ENCODE measurements around the gene ZNF467.

ZNF467 gene

DNA sequence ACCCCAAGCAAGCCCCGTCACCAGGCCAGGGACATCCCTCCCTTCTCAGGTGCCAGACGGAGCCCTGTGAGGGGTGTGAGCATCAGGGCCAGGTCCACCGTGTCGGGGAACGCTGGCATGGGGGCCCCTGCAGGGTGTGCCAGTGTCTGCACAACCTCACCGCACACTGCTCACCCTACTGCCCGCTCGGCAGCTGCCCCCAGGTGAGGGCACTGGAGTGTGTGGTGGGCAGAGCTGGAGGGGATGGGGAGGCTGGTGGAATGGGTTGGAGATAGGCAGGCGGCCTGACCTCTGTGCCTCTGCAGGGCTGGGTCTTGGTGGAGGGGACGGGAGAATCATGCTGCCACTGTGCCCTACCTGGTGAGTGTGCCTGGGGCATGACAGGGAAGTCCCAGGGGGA is 19.9 kb upstream of the ZNF467 start:
- Histone ChIP-seq H3K36me3 (ENCODE audit: control insufficient read depth in 2 of 2, insufficient read depth in 2 of 2, low read length in 2 of 2) (no peaks in the 10 kb centered on the region), H3K27ac (ENCODE audit: low read length) (no peak overlapping the region), H3K9me3 (ENCODE audit: control insufficient read depth in 2 of 2, low read length in 2 of 2) (no peaks in the 10 kb centered on the region), H3K9ac (ENCODE audit: low read length in 2 of 2) (no peak overlapping the region), H3K4me3 (ENCODE audit: low read length in 2 of 2) (no peak overlapping the region), H3K4me1 (ENCODE audit: control insufficient read depth, insufficient read depth, low read length) (peaks cover 8% of the 10 kb centered on the region), H3K27me3 (ENCODE audit: control insufficient read depth in 1 of 2, insufficient read depth in 2 of 2, low read length in 2 of 2) (peaks cover 21 to 24% of the 10 kb centered on the region in 2 donors)

DNA sequence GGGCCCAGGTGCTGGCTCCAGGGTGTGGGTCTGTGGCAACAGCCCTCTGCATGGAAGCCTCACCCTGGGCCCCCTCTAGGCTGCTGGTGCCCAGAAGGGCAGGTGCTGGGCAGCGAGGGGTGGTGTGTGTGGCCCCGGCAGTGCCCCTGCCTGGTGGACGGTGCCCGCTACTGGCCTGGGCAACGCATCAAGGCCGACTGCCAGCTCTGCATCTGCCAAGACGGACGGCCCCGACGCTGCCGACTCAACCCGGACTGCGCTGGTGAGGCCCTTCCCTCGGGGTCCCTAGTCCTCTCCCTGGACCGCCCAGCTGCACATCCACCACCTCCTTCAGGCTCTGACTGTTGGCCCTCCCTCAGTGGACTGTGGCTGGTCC is 18.8 kb upstream of the ZNF467 start:
- H3K9ac ChIP-seq (ENCODE audit: low read length in 2 of 2): no peak overlapping the region
- H3K4me3 ChIP-seq (ENCODE audit: low read length in 2 of 2): no peak overlapping the region
- H3K36me3 ChIP-seq (ENCODE audit: control insufficient read depth in 2 of 2, insufficient read depth in 2 of 2, low read length in 2 of 2): no peaks in the 10 kb centered on the region
- H3K27ac ChIP-seq (ENCODE audit: low read length): no peak overlapping the region
- H3K27me3 ChIP-seq (ENCODE audit: control insufficient read depth in 1 of 2, insufficient read depth in 2 of 2, low read length in 2 of 2): peaks cover 23 to 24% of the 10 kb centered on the region in 2 donors
- no peaks in the 10 kb centered on the region for H3K9me3 ChIP-seq (ENCODE audit: control insufficient read depth in 2 of 2, low read length in 2 of 2)
- peaks cover 8% of the 10 kb centered on the region for H3K4me1 ChIP-seq (ENCODE audit: control insufficient read depth, insufficient read depth, low read length)

GRCh38 chr7:149791411-149792219 is 18.2 kb upstream of the ZNF467 start:
- Histone ChIP-seq H3K9me3 (ENCODE audit: control insufficient read depth in 2 of 2, low read length in 2 of 2) (no peaks in the 10 kb centered on the region), H3K27me3 (ENCODE audit: control insufficient read depth in 1 of 2, insufficient read depth in 2 of 2, low read length in 2 of 2) (peaks cover 23 to 24% of the 10 kb centered on the region in 2 donors), H3K4me3 (ENCODE audit: low read length in 2 of 2) (no peak overlapping the region), H3K27ac (ENCODE audit: low read length) (no peak overlapping the region), H3K9ac (ENCODE audit: low read length in 2 of 2) (no peak overlapping the region), H3K4me1 (ENCODE audit: control insufficient read depth, insufficient read depth, low read length) (peaks cover 8% of the 10 kb centered on the region), H3K36me3 (ENCODE audit: control insufficient read depth in 2 of 2, insufficient read depth in 2 of 2, low read length in 2 of 2) (no peaks in the 10 kb centered on the region)

- Histone ChIP-seq H3K4me1 (ENCODE audit: control insufficient read depth, insufficient read depth, low read length) (peaks cover 8% of the 10 kb centered on the region), H3K9me3 (ENCODE audit: control insufficient read depth in 2 of 2, low read length in 2 of 2) (no peaks in the 10 kb centered on the region), H3K36me3 (ENCODE audit: control insufficient read depth in 2 of 2, insufficient read depth in 2 of 2, low read length in 2 of 2) (no peaks in the 10 kb centered on the region), H3K9ac (ENCODE audit: low read length in 2 of 2) (no peak overlapping the region), H3K27ac (ENCODE audit: low read length) (no peak overlapping the region), H3K4me3 (ENCODE audit: low read length in 2 of 2) (no peak overlapping the region), H3K27me3 (ENCODE audit: control insufficient read depth in 1 of 2, insufficient read depth in 2 of 2, low read length in 2 of 2) (peaks cover 23 to 24% of the 10 kb centered on the region in 2 donors)
Observed at GRCh38 chr7:149790754-149791360, 17.5 kb upstream of the ZNF467 start.

GRCh38 chr7:149790146-149790548 is 16.8 kb upstream of the ZNF467 start:
- H3K4me1 ChIP-seq (ENCODE audit: control insufficient read depth, insufficient read depth, low read length): peaks cover 8% of the 10 kb centered on the region
- peaks cover 23 to 24% of the 10 kb centered on the region in 2 donors for H3K27me3 ChIP-seq (ENCODE audit: control insufficient read depth in 1 of 2, insufficient read depth in 2 of 2, low read length in 2 of 2)
- no peak overlapping the region for H3K27ac ChIP-seq (ENCODE audit: low read length)
- H3K9me3 ChIP-seq (ENCODE audit: control insufficient read depth in 2 of 2, low read length in 2 of 2): no peaks in the 10 kb centered on the region
- no peak overlapping the region for H3K9ac ChIP-seq (ENCODE audit: low read length in 2 of 2)
- H3K36me3 ChIP-seq (ENCODE audit: control insufficient read depth in 2 of 2, insufficient read depth in 2 of 2, low read length in 2 of 2): no peaks in the 10 kb centered on the region
- H3K4me3 ChIP-seq (ENCODE audit: low read length in 2 of 2): no peak overlapping the region

GRCh38 chr7:149789101-149789500 is 15.7 kb upstream of the ZNF467 start:
- peaks cover 8% of the 10 kb centered on the region for H3K4me1 ChIP-seq (ENCODE audit: control insufficient read depth, insufficient read depth, low read length)
- H3K9ac ChIP-seq (ENCODE audit: low read length in 2 of 2): no peak overlapping the region
- no peak overlapping the region for H3K27ac ChIP-seq (ENCODE audit: low read length)
- H3K4me3 ChIP-seq (ENCODE audit: low read length in 2 of 2): no peak overlapping the region
- H3K9me3 ChIP-seq (ENCODE audit: control insufficient read depth in 2 of 2, low read length in 2 of 2): no peaks in the 10 kb centered on the region
- H3K36me3 ChIP-seq (ENCODE audit: control insufficient read depth in 2 of 2, insufficient read depth in 2 of 2, low read length in 2 of 2): no peaks in the 10 kb centered on the region
- peaks cover 24 to 25% of the 10 kb centered on the region in 2 donors for H3K27me3 ChIP-seq (ENCODE audit: control insufficient read depth in 1 of 2, insufficient read depth in 2 of 2, low read length in 2 of 2)

DNA sequence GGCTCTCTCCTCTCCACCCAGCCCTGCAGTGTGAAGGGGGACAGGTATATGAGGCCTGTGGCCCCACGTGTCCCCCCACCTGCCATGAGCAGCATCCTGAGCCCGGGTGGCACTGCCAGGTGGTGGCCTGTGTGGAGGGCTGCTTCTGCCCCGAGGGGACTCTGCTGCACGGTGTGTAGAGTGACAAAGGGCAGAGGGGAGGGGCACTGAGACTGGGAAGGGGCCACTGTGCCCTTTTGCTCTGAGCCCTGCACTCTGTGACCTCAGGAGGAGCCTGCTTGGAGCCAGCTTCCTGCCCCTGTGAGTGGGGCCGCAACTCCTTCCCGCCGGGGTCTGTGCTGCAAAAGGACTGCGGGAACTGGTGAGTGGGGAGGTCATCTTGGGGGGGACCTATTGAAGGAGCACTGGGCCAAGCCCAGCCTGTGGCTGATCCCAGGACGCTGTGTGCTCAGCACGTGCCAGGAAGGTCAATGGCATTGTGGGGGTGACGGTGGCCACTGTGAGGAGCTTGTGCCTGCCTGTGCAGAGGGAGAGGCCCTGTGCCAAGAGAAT is 15.0 kb upstream of the ZNF467 start:
- no peak overlapping the region for H3K27ac ChIP-seq (ENCODE audit: low read length)
- peaks cover 8% of the 10 kb centered on the region for H3K4me1 ChIP-seq (ENCODE audit: control insufficient read depth, insufficient read depth, low read length)
- no peaks in the 10 kb centered on the region for H3K9me3 ChIP-seq (ENCODE audit: control insufficient read depth in 2 of 2, low read length in 2 of 2)
- peaks cover 24 to 25% of the 10 kb centered on the region in 2 donors for H3K27me3 ChIP-seq (ENCODE audit: control insufficient read depth in 1 of 2, insufficient read depth in 2 of 2, low read length in 2 of 2)
- H3K9ac ChIP-seq (ENCODE audit: low read length in 2 of 2): no peak overlapping the region
- no peak overlapping the region for H3K4me3 ChIP-seq (ENCODE audit: low read length in 2 of 2)
- H3K36me3 ChIP-seq (ENCODE audit: control insufficient read depth in 2 of 2, insufficient read depth in 2 of 2, low read length in 2 of 2): no peaks in the 10 kb centered on the region

DNA sequence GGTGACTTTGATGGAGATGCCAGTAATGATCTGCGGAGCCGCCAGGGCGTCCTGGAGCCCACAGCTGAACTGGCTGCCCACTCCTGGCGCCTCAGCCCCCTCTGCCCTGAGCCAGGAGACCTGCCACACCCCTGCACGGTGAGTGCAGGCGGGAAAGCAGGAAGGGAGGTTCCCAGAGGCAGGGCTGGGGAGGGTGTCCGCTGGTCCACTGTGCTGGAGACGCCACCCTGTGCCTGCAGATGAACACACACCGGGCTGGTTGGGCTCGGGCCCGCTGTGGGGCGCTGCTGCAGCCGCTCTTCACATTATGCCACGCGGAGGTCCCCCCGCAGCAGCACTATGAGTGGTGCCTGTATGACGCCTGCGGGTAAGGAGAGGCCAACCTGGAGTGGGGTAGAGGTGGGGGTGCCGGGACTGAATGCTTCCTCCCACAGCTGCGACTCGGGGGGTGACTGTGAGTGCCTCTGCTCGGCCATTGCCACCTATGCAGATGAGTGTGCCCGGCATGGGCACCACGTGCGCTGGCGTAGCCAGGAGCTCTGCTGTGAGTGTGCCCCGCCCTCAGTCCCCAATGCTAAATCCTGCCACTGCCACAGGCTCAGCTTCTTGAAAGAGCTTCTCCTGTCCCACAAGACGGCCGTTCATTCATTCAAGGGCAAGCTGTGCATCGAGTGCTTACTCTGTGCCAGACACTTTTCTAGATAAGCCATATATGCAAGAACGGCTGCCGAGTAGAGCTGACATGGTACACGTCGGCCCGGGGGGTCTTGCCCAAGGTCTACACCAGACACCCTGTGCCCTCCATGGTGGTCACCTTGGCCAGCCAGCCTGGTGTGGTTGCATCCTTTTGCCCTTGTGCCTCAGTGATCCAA is 14.3 kb upstream of the ZNF467 start:
- Histone ChIP-seq H3K9ac (ENCODE audit: low read length in 2 of 2) (no peak overlapping the region), H3K4me3 (ENCODE audit: low read length in 2 of 2) (no peak overlapping the region), H3K36me3 (ENCODE audit: control insufficient read depth in 2 of 2, insufficient read depth in 2 of 2, low read length in 2 of 2) (no peaks in the 10 kb centered on the region), H3K9me3 (ENCODE audit: control insufficient read depth in 2 of 2, low read length in 2 of 2) (no peaks in the 10 kb centered on the region), H3K27ac (ENCODE audit: low read length) (no peak overlapping the region), H3K4me1 (ENCODE audit: control insufficient read depth, insufficient read depth, low read length) (peaks cover 8% of the 10 kb centered on the region), H3K27me3 (ENCODE audit: control insufficient read depth in 1 of 2, insufficient read depth in 2 of 2, low read length in 2 of 2) (peaks cover 24 to 25% of the 10 kb centered on the region in 2 donors)

- no peak overlapping the region for H3K27ac ChIP-seq (ENCODE audit: low read length)
- peaks cover 8% of the 10 kb centered on the region for H3K4me1 ChIP-seq (ENCODE audit: control insufficient read depth, insufficient read depth, low read length)
- H3K9ac ChIP-seq (ENCODE audit: low read length in 2 of 2): no peak overlapping the region
- peaks cover 23% of the 10 kb centered on the region in 2 donors for H3K27me3 ChIP-seq (ENCODE audit: control insufficient read depth in 1 of 2, insufficient read depth in 2 of 2, low read length in 2 of 2)
- H3K36me3 ChIP-seq (ENCODE audit: control insufficient read depth in 2 of 2, insufficient read depth in 2 of 2, low read length in 2 of 2): no peaks in the 10 kb centered on the region
- H3K9me3 ChIP-seq (ENCODE audit: control insufficient read depth in 2 of 2, low read length in 2 of 2): no peaks in the 10 kb centered on the region
- no peak overlapping the region for H3K4me3 ChIP-seq (ENCODE audit: low read length in 2 of 2)
Observed at GRCh38 chr7:149785983-149786382, 12.6 kb upstream of the ZNF467 start.

GRCh38 chr7:149785402-149785801 is 12.0 kb upstream of the ZNF467 start:
- Histone ChIP-seq H3K4me3 (ENCODE audit: low read length in 2 of 2) (no peak overlapping the region), H3K27me3 (ENCODE audit: control insufficient read depth in 1 of 2, insufficient read depth in 2 of 2, low read length in 2 of 2) (peaks cover 17 to 19% of the 10 kb centered on the region in 2 donors), H3K36me3 (ENCODE audit: control insufficient read depth in 2 of 2, insufficient read depth in 2 of 2, low read length in 2 of 2) (no peaks in the 10 kb centered on the region), H3K9me3 (ENCODE audit: control insufficient read depth in 2 of 2, low read length in 2 of 2) (no peaks in the 10 kb centered on the region), H3K4me1 (ENCODE audit: control insufficient read depth, insufficient read depth, low read length) (peaks cover 8% of the 10 kb centered on the region), H3K27ac (ENCODE audit: low read length) (no peak overlapping the region), H3K9ac (ENCODE audit: low read length in 2 of 2) (no peak overlapping the region)

All from stomach smooth muscle (tissue), 2 donors.